Measurements from ENCODE around the gene CCDC187. TPM values are rescaled to one million over a fixed set of nuclear protein-coding genes. Genes with fewer than 3 reads are reported as not detected.

CCDC187 gene
- total RNA-seq, 6 donors from 2014 or later = 0.17 to 22.3 (median 10.0) TPM

- Histone ChIP-seq H3K9me3 (no peaks in the 10 kb centered on the region), H3K27ac (no peak overlapping the region), H3K4me1 (peaks cover 9 to 14% (median 12%) of the 10 kb centered on the region in 4 donors), H3K4me3 (no peak overlapping the region), H3K27me3 (no peaks in the 10 kb centered on the region), H3K36me3 (no peaks in the 10 kb centered on the region)
- 79 to 86% methylated on average over 9 to 17 of the region's 17 CpGs for WGBS, 2 donors
- ATAC-seq (ENCODE audit: low FRiP score in 2 of 2) (no peak), DNase-seq (peak in 1 of 2 donors; percentile 60)
- TF ChIP-seq EP300 (IDR thresholded peaks at IDR 0.05) (no peak), POLR2A (IDR thresholded peaks at IDR 0.05) (no peak), POLR2AphosphoS5 (IDR thresholded peaks at IDR 0.05) (no peak), CTCF (IDR thresholded peaks at IDR 0.05) (no peak)
Measured at GRCh38 chr9:136265561-136266355, 38.1 kb downstream of the CCDC187 start.

- DNase-seq = peak in 1 of 2 donors; percentile 53
- 71 to 78% methylated on average over 13 to 24 of the region's 24 CpGs for WGBS, 2 donors
- no peak for ATAC-seq (ENCODE audit: low FRiP score in 2 of 2)
- H3K9me3 ChIP-seq = no peaks in the 10 kb centered on the region
- no peaks in the 10 kb centered on the region for H3K36me3 ChIP-seq
- TF ChIP-seq CTCF (IDR thresholded peaks at IDR 0.05) = no peak
- TF ChIP-seq POLR2AphosphoS5 (IDR thresholded peaks at IDR 0.05) = no peak
- TF ChIP-seq EP300 (IDR thresholded peaks at IDR 0.05) = no peak
- no peak overlapping the region for H3K4me3 ChIP-seq
- no peaks in the 10 kb centered on the region for H3K27me3 ChIP-seq
- peaks cover 9 to 14% (median 12%) of the 10 kb centered on the region in 4 donors for H3K4me1 ChIP-seq
- H3K27ac ChIP-seq = no peak overlapping the region
Measured at GRCh38 chr9:136264441-136265405, 39.2 kb downstream of the CCDC187 start.

GRCh38 chr9:136264031-136264430 is 39.9 kb downstream of the CCDC187 start:
- no peaks in the 10 kb centered on the region for H3K36me3 ChIP-seq
- peaks cover 9 to 14% (median 12%) of the 10 kb centered on the region in 4 donors for H3K4me1 ChIP-seq
- DNase-seq = peak in 1 of 2 donors; percentile 81
- ATAC-seq (ENCODE audit: low FRiP score in 2 of 2) = no peak
- H3K27me3 ChIP-seq = no peaks in the 10 kb centered on the region
- TF ChIP-seq POLR2AphosphoS5 (IDR thresholded peaks at IDR 0.05) (no peak), POLR2A (IDR thresholded peaks at IDR 0.05) (no peak), CTCF (IDR thresholded peaks at IDR 0.05) (no peak), EP300 (IDR thresholded peaks at IDR 0.05) (no peak)
- H3K9me3 ChIP-seq = no peaks in the 10 kb centered on the region
- WGBS, 2 donors = 74 to 92% methylated on average over 14 to 17 of the region's 19 CpGs
- no peak overlapping the region for H3K4me3 ChIP-seq
- no peak overlapping the region for H3K27ac ChIP-seq

- DNase-seq = peak in 1 of 2 donors; percentile 23
- ATAC-seq (ENCODE audit: low FRiP score in 2 of 2) = no peak
- Histone ChIP-seq H3K4me1 (peaks cover 7 to 10% (median 9%) of the 10 kb centered on the region in 4 donors), H3K9me3 (no peaks in the 10 kb centered on the region), H3K36me3 (no peaks in the 10 kb centered on the region), H3K4me3 (no peak overlapping the region), H3K27ac (no peak overlapping the region), H3K27me3 (no peaks in the 10 kb centered on the region)
- TF ChIP-seq POLR2AphosphoS5 (IDR thresholded peaks at IDR 0.05) (no peak), EP300 (IDR thresholded peaks at IDR 0.05) (no peak), CTCF (IDR thresholded peaks at IDR 0.05) (no peak), POLR2A (IDR thresholded peaks at IDR 0.05) (no peak)
- 88 to 92% methylated on average over 6 of the region's 6 CpGs for WGBS, 2 donors
Measured at GRCh38 chr9:136262671-136263178, 41.2 kb downstream of the CCDC187 start.

Measured in upper lobe of left lung (tissue), 6 donors.